AG09309 (cell line): Measurements from ENCODE around the gene BSG.
A peak's percentile ranks its signal among the peaks of the same experiment; 100 is the strongest.
"Not testable (repeated sequence)": the region's sequence is repeated elsewhere in the genome, so short reads cannot be mapped to it uniquely, and the experiment has no call there.

Experiments used
- DNase-seq: peaks from one replicate; pipeline ENCODE4 v3.0.0-alpha.2; 2010; ENCODE audit warnings: low read depth
- H3K4me3 ChIP-seq: 2 replicates; pipeline ENCODE4 v1.5.1; 2011; ENCODE audit warnings: mild to moderate bottlenecking, low read depth, low read length, moderate library complexity; ENCODE audit not compliant: control insufficient read depth
- CTCF ChIP-seq: IDR thresholded peaks from 2 replicates; pipeline ENCODE4 v1.5.1; 2011; ENCODE audit warnings: mild to moderate bottlenecking, low read depth, low read length, inconsistent platforms; ENCODE audit not compliant: insufficient read depth, control insufficient read depth; ENCODE audit errors: missing control alignments

BSG gene

DNA sequence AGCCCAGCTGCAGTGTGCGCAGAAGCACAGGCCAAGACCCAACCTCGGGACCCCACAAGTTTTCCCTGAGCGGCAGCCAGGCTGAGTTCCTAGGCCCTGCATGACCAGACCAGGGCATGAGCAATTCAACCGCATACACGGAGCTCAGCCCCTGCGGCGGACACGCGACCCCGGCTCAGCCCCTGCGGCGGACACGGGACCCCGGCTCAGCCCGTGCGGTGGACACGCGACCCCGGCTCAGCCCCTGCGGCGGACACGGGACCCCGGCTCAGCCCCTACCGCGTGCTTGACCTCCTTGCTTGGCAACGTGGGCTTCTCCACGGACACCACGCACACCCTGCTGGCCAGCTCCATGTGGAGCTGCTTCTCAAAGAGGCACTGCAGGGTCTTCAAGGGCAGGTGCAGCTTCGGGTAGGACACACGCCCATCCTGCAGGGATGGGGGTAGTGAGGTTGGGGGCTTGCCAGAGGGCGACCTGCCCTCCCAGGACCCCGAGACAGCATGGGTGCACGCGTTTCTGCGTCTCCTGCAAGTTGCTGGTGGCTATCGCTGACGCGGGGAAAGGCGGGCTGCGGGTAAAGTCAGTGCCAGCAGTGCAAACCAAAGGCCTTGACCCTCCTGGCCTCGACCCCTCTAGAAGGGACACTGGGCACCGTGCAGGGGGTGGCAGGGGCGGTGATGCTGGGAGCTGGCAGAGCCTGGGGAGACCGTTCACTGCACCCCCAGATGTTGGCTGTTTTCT lies 51.0 kb downstream of the BSG start:
- no peak for TF ChIP-seq CTCF
- DNase-seq, result no peak
- H3K4me3 ChIP-seq, result no peak overlapping the region

DNA sequence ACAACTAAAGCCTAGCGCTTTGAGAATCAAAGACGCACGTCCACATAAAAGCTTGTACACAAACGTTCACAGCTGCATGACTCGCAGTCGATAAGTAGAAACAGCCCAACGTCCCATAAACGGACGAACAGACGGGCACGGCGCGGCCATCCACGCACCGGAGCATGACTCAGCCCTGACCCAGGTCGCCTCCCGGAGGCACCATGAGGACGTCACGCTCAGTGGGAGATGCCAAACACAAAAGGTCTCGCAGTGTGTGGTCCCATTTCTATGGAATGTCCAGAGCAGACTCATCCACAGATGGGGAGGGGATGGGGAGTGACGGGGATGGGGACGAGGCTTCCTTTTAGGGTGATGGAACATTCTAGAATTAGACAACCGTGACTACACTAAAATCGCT lies 51.6 kb downstream of the BSG start:
- no peak for TF ChIP-seq CTCF
- peak; percentile 52 for DNase-seq
- H3K4me3 ChIP-seq, result no peak overlapping the region

- TF ChIP-seq CTCF, result no peak
- H3K4me3 ChIP-seq, result no peak overlapping the region
- DNase-seq, result no peak
Observed at GRCh38 chr19:624433-625109, 52.2 kb downstream of the BSG start.

DNA sequence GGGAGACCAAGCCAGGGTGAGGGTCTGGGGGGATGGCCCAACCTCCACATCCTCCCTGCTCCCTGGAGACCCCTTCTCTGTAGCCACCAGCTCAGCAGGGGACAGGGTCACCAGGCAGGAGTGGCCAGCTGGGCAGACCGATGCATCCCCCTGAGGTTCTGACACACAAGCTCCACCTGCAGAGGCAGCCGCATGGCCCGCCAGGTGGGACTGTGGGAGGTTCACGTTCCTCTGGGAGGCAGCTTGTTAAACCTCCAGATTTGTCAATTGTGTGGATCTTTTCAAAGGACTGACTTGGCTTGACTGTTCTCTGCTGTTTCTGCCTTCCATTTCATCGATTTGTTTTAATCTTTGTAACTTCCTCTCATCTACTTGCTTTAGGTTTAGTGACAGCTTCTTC lies 52.9 kb downstream of the BSG start:
- no peak overlapping the region for H3K4me3 ChIP-seq
- no peak for TF ChIP-seq CTCF
- no peak for DNase-seq

GRCh38 chr19:626566-626965 lies 54.2 kb downstream of the BSG start:
- DNase-seq, H3K4me3 ChIP-seq: not testable (repeated sequence)

DNA sequence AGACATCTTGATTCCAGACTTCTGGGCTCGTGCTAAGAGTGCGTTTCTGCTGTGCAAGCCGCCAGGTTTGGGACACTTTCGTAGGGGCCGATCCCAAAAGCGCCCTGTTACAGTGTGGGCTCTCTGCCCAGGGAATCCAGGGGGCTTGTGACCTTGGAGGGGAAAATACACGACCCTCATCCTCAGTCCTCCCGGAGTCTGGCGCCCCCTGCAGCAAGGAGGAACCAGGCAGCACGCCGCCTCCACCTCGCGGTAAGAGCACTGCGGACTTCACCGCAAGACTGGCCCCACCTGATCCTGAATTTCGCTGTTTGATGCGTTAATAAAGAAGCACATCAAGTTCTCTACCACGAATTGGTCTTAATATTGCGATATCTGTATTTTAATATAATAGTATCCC lies 55.8 kb downstream of the BSG start:
- H3K4me3 ChIP-seq, result no peak overlapping the region
- no peak for DNase-seq
- TF ChIP-seq CTCF, result peak; percentile 41

DNA sequence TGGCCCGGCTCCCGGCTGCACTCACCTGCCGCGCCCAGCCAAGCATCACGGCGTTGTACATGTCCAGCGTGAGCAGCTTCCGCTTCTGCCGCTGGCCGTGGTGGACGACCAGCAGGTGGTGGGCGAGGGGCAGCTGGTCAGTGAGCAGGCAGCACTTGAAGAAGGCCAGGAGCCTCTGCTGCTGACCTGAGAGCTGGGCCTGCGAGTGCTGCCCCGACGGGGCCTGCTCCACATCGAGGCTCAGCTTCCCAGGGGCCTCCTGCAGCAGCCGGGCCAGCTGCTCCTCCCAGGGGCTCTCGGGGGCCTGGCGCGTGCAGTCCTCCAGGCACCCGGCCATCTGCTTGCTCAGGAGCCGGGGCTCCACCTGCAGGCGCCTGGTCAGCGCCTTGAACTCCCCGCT lies 57.1 kb downstream of the BSG start:
- not testable (repeated sequence) for DNase-seq, H3K4me3 ChIP-seq

GRCh38 chr19:629961-630714 lies 57.7 kb downstream of the BSG start:
- H3K4me3 ChIP-seq, result no peak overlapping the region
- no peak for DNase-seq
- TF ChIP-seq CTCF, result no peak
